AG04449 (cell line): ENCODE measurements around the gene BBS12.
"Not testable (repeated sequence)": the region's sequence is repeated elsewhere in the genome, so short reads cannot be mapped to it uniquely, and the experiment has no call there.

ENCODE experiments used
- CTCF ChIA-PET: fragments of 350-600 bp; formaldehyde crosslinking; extraction: SDS; loops from one replicate; lab custom pipeline; 2021; ENCODE audit warnings: antibody characterized with exemption; lab: Yijun Ruan, JAX
- POLR2A ChIA-PET: fragments of 400-600, 350-600 bp; formaldehyde crosslinking; extraction: SDS; loops from one replicate; lab custom pipeline; 2020; ENCODE audit warnings: antibody characterized with exemption, inconsistent platforms; lab: Yijun Ruan, JAX
- DNase-seq: peaks from one replicate; pipeline ENCODE4 v3.0.0-alpha.2; 2010; ENCODE audit warnings: low read depth, low spot score
- H3K4me3 ChIP-seq: 2 replicates; pipeline ENCODE4 v1.5.1; 2011; ENCODE audit warnings: low read depth, mild to moderate bottlenecking, control low read depth, low read length
- CTCF ChIP-seq: IDR thresholded peaks from one replicate; pipeline ENCODE4 v1.5.1; 2011; ENCODE audit warnings: mild to moderate bottlenecking, moderate library complexity, low read length, control low read depth, inconsistent platforms; ENCODE audit not compliant: insufficient read depth; ENCODE audit errors: missing control alignments

BBS12 gene

GRCh38 chr4:122785099-122785498 lies 52.6 kb downstream of the BBS12 start:
- ChIA-PET CTCF (interaction anchor here (1.3 kb wide), 1 partner anchor 12 kb away, joined by 4 read pairs; no protein-coding TSS in a partner anchor), POLR2A (interaction anchor here (0.6 kb wide), 1 partner anchor 20 kb away, joined by 4 read pairs; no protein-coding TSS in a partner anchor)
- TF ChIP-seq CTCF, result no peak
- no peak overlapping the region for H3K4me3 ChIP-seq
- no peak for DNase-seq

GRCh38 chr4:122786296-122786695 lies 53.8 kb downstream of the BBS12 start:
- DNase-seq, POLR2A ChIA-PET, H3K4me3 ChIP-seq: not testable (repeated sequence)
- CTCF ChIA-PET, result interaction anchor here (1.2 to 2.2 kb wide), 2 partner anchors 12 to 28 kb away, joined by 3 to 5 read pairs; no protein-coding TSS in a partner anchor

GRCh38 chr4:122786920-122787319 lies 54.4 kb downstream of the BBS12 start:
- CTCF ChIA-PET, result interaction anchor here (1.2 to 2.2 kb wide), 3 partner anchors 10 to 29 kb away, joined by 3 to 5 read pairs (median 3); no protein-coding TSS in a partner anchor
- POLR2A ChIA-PET, H3K4me3 ChIP-seq: not testable (repeated sequence)

GRCh38 chr4:122787940-122788339 lies 55.4 kb downstream of the BBS12 start:
- no peak for DNase-seq
- TF ChIP-seq CTCF, result no peak
- no peak overlapping the region for H3K4me3 ChIP-seq
- ChIA-PET POLR2A (no interaction called here), CTCF (interaction anchor here (0.6 to 2.2 kb wide), 6 partner anchors 11 to 126 kb away, joined by 3 to 5 read pairs (median 4); no protein-coding TSS in a partner anchor)

More at GRCh38 chr4:122786920-122787319, 54.4 kb downstream of the BBS12 start:
- not testable (repeated sequence) for DNase-seq

GRCh38 chr4:122788935-122789334 lies 56.4 kb downstream of the BBS12 start:
- TF ChIP-seq CTCF, result no peak
- ChIA-PET CTCF (interaction anchor here (1.0 to 1.8 kb wide), 7 partner anchors 9 to 125 kb away, joined by 3 to 5 read pairs (median 3); no protein-coding TSS in a partner anchor), POLR2A (no interaction called here)
- no peak for DNase-seq
- H3K4me3 ChIP-seq, result no peak overlapping the region

- POLR2A ChIA-PET, result no interaction called here
- TF ChIP-seq CTCF, result no peak
- DNase-seq, result no peak
- CTCF ChIA-PET, result interaction anchor here (1.1 kb wide), 1 partner anchor 36 kb away, joined by 3 read pairs; no protein-coding TSS in a partner anchor
- H3K4me3 ChIP-seq, result no peak overlapping the region
Measured at GRCh38 chr4:122793811-122794210, 61.3 kb downstream of the BBS12 start.
